HG03103 (cell line): ENCODE data around the gene INPP5J.
"Not testable (repeated sequence)": the region's sequence is repeated elsewhere in the genome, so short reads cannot be mapped to it uniquely, and the experiment has no call there.

ENCODE experiments used
- ATAC-seq: cut with Tn5 transposase; IDR thresholded peaks from one replicate; pipeline ENCODE4 v1.9.1; 2021; ENCODE audit warnings: low read depth; ENCODE audit not compliant: unreplicated experiment

INPP5J gene

GRCh38 chr22:31122532-31123291 lies at the start of gene INPP5J:
TSS of gene INPP5J (plus strand) at chr22:31122966. CDS start at chr22:31123015, 49 bp downstream.
- no peak for ATAC-seq

GRCh38 chr22:31073125-31073524 lies 49.6 kb upstream of the INPP5J start:
- ATAC-seq: not testable (repeated sequence)

GRCh38 chr22:31073545-31074145 lies 49.1 kb upstream of the INPP5J start:
- not testable (repeated sequence) for ATAC-seq

GRCh38 chr22:31075961-31076360 lies 46.8 kb upstream of the INPP5J start:
- no peak for ATAC-seq

GRCh38 chr22:31077681-31078080 lies 45.1 kb upstream of the INPP5J start:
- no peak for ATAC-seq

- ATAC-seq: not testable (repeated sequence)
These were observed 44.4 kb upstream of the INPP5J start for GRCh38 chr22:31078389-31078788.

GRCh38 chr22:31079095-31079642 lies 43.6 kb upstream of the INPP5J start:
- ATAC-seq: no peak

GRCh38 chr22:31080164-31080847 lies 42.5 kb upstream of the INPP5J start:
- no peak for ATAC-seq

- peak; percentile 58 for ATAC-seq
These were observed 41.7 kb upstream of the INPP5J start, which contains the start of gene SMTN for GRCh38 chr22:31080848-31081649. TSS of gene SMTN (plus strand) at chr22:31081318. CDS start at chr22:31083259, 1,941 bp downstream.

GRCh38 chr22:31081963-31082605 lies 40.7 kb upstream of the INPP5J start:
- ATAC-seq: no peak

GRCh38 chr22:31082606-31083376 lies 40.0 kb upstream of the INPP5J start:
- no peak for ATAC-seq

- ATAC-seq: no peak
These were observed 39.4 kb upstream of the INPP5J start for GRCh38 chr22:31083377-31083768.

- ATAC-seq: no peak
These were observed 38.6 kb upstream of the INPP5J start for GRCh38 chr22:31083923-31084810.

GRCh38 chr22:31084811-31085492 lies 37.8 kb upstream of the INPP5J start:
- no peak for ATAC-seq

GRCh38 chr22:31085493-31085824 lies 37.3 kb upstream of the INPP5J start:
- ATAC-seq: no peak

- ATAC-seq: no peak
These were observed 36.8 kb upstream of the INPP5J start for GRCh38 chr22:31085928-31086327.

- ATAC-seq: no peak
These were observed 35.9 kb upstream of the INPP5J start for GRCh38 chr22:31086703-31087330.
